IMR-90 (cell line): ENCODE measurements around the gene TMEM59. TPM values are rescaled to one million over a fixed set of nuclear protein-coding genes. Genes with fewer than 3 reads are reported as not detected.

ENCODE experiments used
- ATAC-seq: fragments of 200-7000 bp; cut with Tn5 transposase; 2 replicates; pipeline ENCODE4 v1.9.1; 2020; ENCODE audit warnings: low read depth, mild to moderate bottlenecking, moderate library complexity
- Bru-seq: library from RNA; stranded (reverse); fragments of 400-500 nt; gene quantifications from one replicate; lab custom pipeline; 2021; lab: Mats Ljungman, UMichigan
- BruChase-seq, 2 experiments: library from RNA; stranded (reverse); fragments of 400-500 nt; gene quantifications; one replicate each; lab custom pipeline; 2021; lab: Mats Ljungman, UMichigan
- BruUV-seq: library from RNA; stranded (reverse); fragments of 400-500 nt; replicated peaks from 2 replicates; lab custom pipeline; 2021; lab: Mats Ljungman, UMichigan
- CTCF ChIA-PET: fragments of 300-600 bp; formaldehyde crosslinking; extraction: SDS; loops from one replicate; lab custom pipeline; 2021; ENCODE audit warnings: antibody characterized with exemption; lab: Yijun Ruan, JAX
- POLR2A ChIA-PET: fragments of 300-600 bp; sonication (Branson Sonifier 250); formaldehyde crosslinking; loops from one replicate; lab custom pipeline; 2022; ENCODE audit warnings: antibody characterized with exemption; ENCODE audit not compliant: unreplicated experiment; lab: Charles Lee
- DNase-seq: peaks from one replicate; pipeline ENCODE4 v3.0.0; 2013
- H2AFZ ChIP-seq: replicated peaks from 2 replicates; pipeline ENCODE3; 2013; ENCODE audit warnings: low read length, mild to moderate bottlenecking; ENCODE audit not compliant: poor library complexity
- H2AK5ac ChIP-seq: 2 replicates; pipeline ENCODE4 v1.6.1; 2013; ENCODE audit warnings: low read depth, low read length, inconsistent platforms
- H2AK9ac ChIP-seq: replicated peaks from 2 replicates; pipeline ENCODE3; 2013; ENCODE audit warnings: mild to moderate bottlenecking, low read depth, low read length, moderate library complexity; ENCODE audit not compliant: poor library complexity
- H2BK120ac ChIP-seq: 2 replicates; pipeline ENCODE4 v1.6.1; 2013; ENCODE audit warnings: low read depth, low read length, inconsistent platforms
- H2BK15ac ChIP-seq: 3 replicates; pipeline ENCODE4 v1.6.1; 2013; ENCODE audit warnings: low read depth, low read length, inconsistent platforms
- H2BK20ac ChIP-seq: 2 replicates; pipeline ENCODE4 v1.6.1; 2013; ENCODE audit warnings: low read depth, mild to moderate bottlenecking, inconsistent platforms, low read length, moderate library complexity
- H2BK5ac ChIP-seq: 2 replicates; pipeline ENCODE4 v1.6.1; 2013; ENCODE audit warnings: mild to moderate bottlenecking, low read depth, low read length, inconsistent platforms; ENCODE audit not compliant: poor library complexity, severe bottlenecking
- H3K14ac ChIP-seq: replicated peaks from 2 replicates; pipeline ENCODE4 v1.6.1; 2013; ENCODE audit warnings: low read depth, low read length, inconsistent platforms
- H3K18ac ChIP-seq: 2 replicates; pipeline ENCODE4 v1.6.1; 2013; ENCODE audit warnings: low read depth, low read length, control low read depth
- H3K23ac ChIP-seq: 2 replicates; pipeline ENCODE4 v1.6.1; 2013; ENCODE audit warnings: low read depth, low read length, inconsistent platforms
- H3K27ac ChIP-seq: 2 replicates; pipeline ENCODE4 v1.5.1; 2013; ENCODE audit warnings: mild to moderate bottlenecking, control low read depth, low read length; ENCODE audit not compliant: insufficient read depth
- H3K27me3 ChIP-seq: 2 replicates; pipeline ENCODE4 v1.6.1; 2013; ENCODE audit warnings: low read length; ENCODE audit not compliant: control insufficient read depth, insufficient read depth
- H3K36me3 ChIP-seq: 2 replicates; pipeline ENCODE4 v1.6.1; 2013; ENCODE audit warnings: low read length, mixed read lengths; ENCODE audit not compliant: control insufficient read depth, insufficient read depth
- H3K4ac ChIP-seq: 2 replicates; pipeline ENCODE4 v1.6.1; 2013; ENCODE audit warnings: low read depth, low read length, inconsistent platforms
- H3K4me1 ChIP-seq: 2 replicates; pipeline ENCODE4 v1.6.1; 2013; ENCODE audit warnings: low read length, mixed read lengths; ENCODE audit not compliant: control insufficient read depth, insufficient read depth
- H3K4me2 ChIP-seq: 2 replicates; pipeline ENCODE4 v1.6.1; 2013; ENCODE audit warnings: low read depth, mild to moderate bottlenecking, control low read depth, low read length, moderate library complexity
- H3K4me3 ChIP-seq: 2 replicates; pipeline ENCODE4 v1.5.1; 2013; ENCODE audit warnings: low read depth, mild to moderate bottlenecking, control low read depth, low read length, moderate library complexity; ENCODE audit not compliant: insufficient read depth
- H3K56ac ChIP-seq: 2 replicates; pipeline ENCODE4 v1.6.1; 2013; ENCODE audit warnings: low read length, inconsistent platforms; ENCODE audit not compliant: insufficient read depth; ENCODE audit errors: extremely low read depth
- H3K79me1 ChIP-seq, 2 experiments: 2 replicates each; pipeline ENCODE4 v1.6.1; 2013; ENCODE audit warnings: low read length in 2 of 2, inconsistent platforms in 1 of 2, low read depth in 1 of 2
- H3K9ac ChIP-seq: 2 replicates; pipeline ENCODE4 v1.6.1; 2013; ENCODE audit warnings: low read depth, low read length, control low read depth
- H3K9me1 ChIP-seq: 2 replicates; pipeline ENCODE4 v1.6.1; 2013; ENCODE audit warnings: low read length, inconsistent platforms; ENCODE audit not compliant: insufficient read depth
- H3K9me3 ChIP-seq: 2 replicates; pipeline ENCODE4 v1.6.1; 2013; ENCODE audit warnings: low read length; ENCODE audit not compliant: control insufficient read depth, insufficient read depth
- H4K20me1 ChIP-seq: 2 replicates; pipeline ENCODE4 v1.6.1; 2013; ENCODE audit warnings: low read length, inconsistent platforms; ENCODE audit not compliant: insufficient read depth
- H4K5ac ChIP-seq: 2 replicates; pipeline ENCODE4 v1.6.1; 2013; ENCODE audit warnings: mild to moderate bottlenecking, low read depth, low read length, control low read depth
- H4K8ac ChIP-seq, 2 experiments: 2 replicates each; pipeline ENCODE4 v1.6.1; 2013; ENCODE audit warnings: low read depth in 2 of 2, low read length in 2 of 2, control low read depth in 1 of 2, inconsistent platforms in 1 of 2
- H4K91ac ChIP-seq: 2 replicates; pipeline ENCODE4 v1.6.1; 2013; ENCODE audit warnings: low read depth, low read length, inconsistent platforms; ENCODE audit not compliant: insufficient read depth
- BHLHE40 ChIP-seq: fragments of 150-350 bp; IDR thresholded peaks from 2 replicates; pipeline ENCODE4 v1.6.1; 2016; ENCODE audit warnings: mild to moderate bottlenecking, low read depth, low read length
- CEBPB ChIP-seq: IDR thresholded peaks from 2 replicates; pipeline ENCODE4 v1.6.1; 2012; ENCODE audit warnings: low read depth, low read length, improper control_type of control experiment
- CTCF ChIP-seq: conservative IDR thresholded peaks from 2 replicates; pipeline ENCODE4 v1.5.1; 2012; ENCODE audit warnings: mild to moderate bottlenecking, low read depth, low read length, improper control_type of control experiment
- ELK1 ChIP-seq: fragments of 150-350 bp; IDR thresholded peaks from 2 replicates; pipeline ENCODE4 v1.6.1; 2016; ENCODE audit warnings: low read depth, mild to moderate bottlenecking, low read length, moderate library complexity, borderline replicate concordance
- FOS ChIP-seq: fragments of 150-350 bp; IDR thresholded peaks from 2 replicates; pipeline ENCODE4 v1.6.1; 2016; ENCODE audit warnings: low read depth, low read length
- NFE2L2 ChIP-seq: fragments of 150-350 bp; IDR thresholded peaks from 2 replicates; pipeline ENCODE4 v1.6.1; 2016; ENCODE audit warnings: low read depth, mild to moderate bottlenecking, low read length
- POLR2A ChIP-seq: IDR thresholded peaks from 2 replicates; pipeline ENCODE4 v1.6.1; 2012; ENCODE audit warnings: mild to moderate bottlenecking, low read depth, low read length
- RAD21 ChIP-seq: IDR thresholded peaks from 2 replicates; pipeline ENCODE4 v1.6.1; 2012; ENCODE audit warnings: low read length, improper control_type of control experiment
- RCOR1 ChIP-seq: IDR thresholded peaks from 2 replicates; pipeline ENCODE4 v1.6.1; 2012; ENCODE audit warnings: mild to moderate bottlenecking, low read length, improper control_type of control experiment; ENCODE audit not compliant: insufficient replicate concordance
- RFX5 ChIP-seq: IDR thresholded peaks from 2 replicates; pipeline ENCODE4 v1.8.0; 2012; ENCODE audit warnings: low read depth, mild to moderate bottlenecking, low read length, moderate library complexity
- SMC3 ChIP-seq: fragments of 150-350 bp; IDR thresholded peaks from 2 replicates; pipeline ENCODE4 v1.6.1; 2016; ENCODE audit warnings: low read depth, mild to moderate bottlenecking, antibody characterized with exemption, low read length, moderate library complexity
- WGBS, 2 experiments: methylation state at CpG; one replicate each; pipeline versions ENCODE4 v1.1.5 to v1.1.7; 2013; ENCODE audit warnings: missing lambda C conversion rate in 2 of 2; ENCODE audit not compliant: insufficient read length in 1 of 2; ENCODE audit errors: extremely low coverage in 2 of 2; 5-methylcytosine and 5-hydroxymethylcytosine counted together
- dilution Hi-C: fragments of 300-500 bp; cut with HindIII; formaldehyde crosslinking; loops from one replicate; pipeline ENCODE4 v1.14.3; 2018; ENCODE audit warnings: low sequenced_read_pairs; ENCODE audit not compliant: unreplicated experiment
- in situ Hi-C: fragments of 300-500 bp; cut with MboI; formaldehyde crosslinking; loops from 3 replicates; pipeline ENCODE4 v1.14.3; 2019; ENCODE audit warnings: low sequenced_read_pairs, inconsistent platforms, mixed read lengths
- intact Hi-C: fragments of 100-400 bp; cut with micrococcal nuclease; formaldehyde crosslinking; loops from 2 replicates; pipeline ENCODE4 v1.10.0; 2022
- long read RNA-seq: library from polyadenylated mRNA; unstranded; transcript quantifications from one replicate; pipeline ENCODE4 v2.0.0, GENCODE V29; 2021; ENCODE audit not compliant: unreplicated experiment
- polyA plus RNA-seq, 3 experiments: library from polyadenylated mRNA; depleted of rRNA; stranded (reverse); fragments of >200 nt; gene quantifications; 2 replicates each; pipeline ENCODE4 v1.2.3, GENCODE V29; 2012; ENCODE audit warnings: low replicate concordance in 1 of 3
- total RNA-seq: library from RNA; depleted of rRNA; stranded (reverse); fragments of >200 nt; gene quantifications from 2 replicates; pipeline ENCODE4 v1.2.3, GENCODE V29; 2012; rRNA removed

The TMEM59 gene
- total RNA-seq (199 and 241 TPM in 2 replicates), polyA plus RNA-seq (2012; rRNA removed) (226 and 239 TPM in 2 replicates), Bru-seq, nascent RNA (percentile 73 among the genes with signal in this experiment), BruChase-seq, experiment 1, labeled RNA remaining after a 6-hour chase (percentile 82 among the genes with signal in this experiment), BruChase-seq, experiment 2, labeled RNA remaining after a 2-hour chase (percentile 74 among the genes with signal in this experiment)
- polyA plus RNA-seq (2012; cell fraction: cytosol; rRNA removed), result 204 and 263 TPM in 2 replicates
- polyA plus RNA-seq (2012; cell fraction: nucleus; rRNA removed; ENCODE audit: low replicate concordance), result 38.7 and 107 TPM in 2 replicates
- long read RNA-seq, full-length matches to known transcripts, result 257 of 378 reads
- long read RNA-seq, partial matches to known transcripts, result 4 of 378 reads
- long read RNA-seq, other reads (novel, unspliced or antisense), result 117 of 378 reads

GRCh38 chr1:54052934-54053744 lies at the start of gene TMEM59, which contains the start of gene TCEANC2:
Gene TMEM59, minus strand, starts transcription at chr1:54053204. Its CDS starts 16 bp downstream, at chr1:54053188.
Gene TCEANC2, plus strand, starts transcription at chr1:54053608. Its CDS starts 815 bp downstream, at chr1:54054423.
- peak within 1 kb of the TSS; percentile 79 for H3K4me3 ChIP-seq
- peak within 1 kb of the TSS; percentile 79 for H3K9ac ChIP-seq
- peak within 1 kb of the TSS; percentile 87 for H3K4ac ChIP-seq
- peaks cover 2% of the 10 kb centered on the region; the same call in 1 of the 2 replicates for H3K4me1 ChIP-seq
- H3K9me1 ChIP-seq, result peaks cover 6% of the 10 kb centered on the region; the same call in 1 of the 2 replicates
- peak within 1 kb of the TSS; percentile 94 for H2AFZ ChIP-seq
- peak within 1 kb of the TSS; percentile 7 for H3K18ac ChIP-seq
- H3K4me2 ChIP-seq, result peak within 1 kb of the TSS; percentile 95
- H3K27me3 ChIP-seq, result no peaks in the 10 kb centered on the region
- DNase-seq (peak; percentile 99), ATAC-seq (peak; percentile 92)
- H4K5ac ChIP-seq, result peak within 1 kb of the TSS; percentile 78
- peak within 1 kb of the TSS; percentile 75 for H3K27ac ChIP-seq
- H2AK9ac ChIP-seq, result peak within 1 kb of the TSS; percentile 97
- H3K23ac ChIP-seq, result peak within 1 kb of the TSS; percentile 96
- in situ Hi-C loops, result loop anchor here (25.0 kb wide), 1 partner anchor 191 kb away; no protein-coding TSS in a partner anchor
- peak within 1 kb of the TSS; percentile 28; the same call in 1 of the 2 replicates for H2BK120ac ChIP-seq
- H3K79me1 ChIP-seq, result peaks cover 17 to 48% of the 10 kb centered on the region in 2 experiments
- 0 out of 3 replicates have a peak within 1 kb of the TSS, but pooled peaks have one; percentile 13 for H2BK15ac ChIP-seq
- H2BK5ac ChIP-seq, result peak within 1 kb of the TSS; percentile 52
- peak within 1 kb of the TSS; percentile 65 to 94 for H4K8ac ChIP-seq
- dilution Hi-C loops, result no loop called here
- H3K36me3 ChIP-seq, result no peaks in the 10 kb centered on the region
- H3K56ac ChIP-seq, result peak within 1 kb of the TSS; percentile 83
- H2BK20ac ChIP-seq, result no peak within 1 kb of the TSS
- WGBS, 2 experiments, result 0% methylated on average over 37 of the region's 59 CpGs; no CpG with 5 or more reads in 1 of the 2 experiments
- H2AK5ac ChIP-seq, result peak within 1 kb of the TSS; percentile 58
- H4K20me1 ChIP-seq, result peaks cover 3% of the 10 kb centered on the region; the same call in 1 of the 2 replicates
- no TSS peak for BruUV-seq
- H4K91ac ChIP-seq, result peak within 1 kb of the TSS; percentile 78
- peak within 1 kb of the TSS; percentile 91 for H3K14ac ChIP-seq
- intact Hi-C loops, result loop anchor here (2.0 to 5.0 kb wide), 3 partner anchors 96 to 191 kb away; no protein-coding TSS in a partner anchor
- POLR2A ChIA-PET, result interaction anchor here (0.5 to 1.8 kb wide), 4 partner anchors 11 to 259 kb away, joined by 3 to 4 read pairs (median 4); partner anchors contain the start of gene IFT25
- CTCF ChIA-PET, result interaction anchor here (1.4 kb wide), 1 partner anchor 61 kb away, joined by 3 read pairs; no protein-coding TSS in a partner anchor
- no peaks in the 10 kb centered on the region for H3K9me3 ChIP-seq
- TF ChIP-seq CTCF (0 out of 2 replicates have a peak, but pooled peaks have one; percentile 2), RFX5 (no peak), POLR2A (peak; percentile 54), RAD21 (no peak), CEBPB (peak; percentile 28; the same call in 1 of the 2 replicates), RCOR1 (no peak), SMC3 (0 out of 2 replicates have a peak, but pooled peaks have one; percentile 1), BHLHE40 (no peak), ELK1 (no peak), FOS (no peak), NFE2L2 (no peak)
